HG02885 (cell line): ENCODE measurements around the gene FBRSL1.

Experiments used
- ATAC-seq: cut with Tn5 transposase; IDR thresholded peaks from one replicate; pipeline ENCODE4 v1.9.1; 2021; ENCODE audit warnings: mild to moderate bottlenecking; ENCODE audit not compliant: unreplicated experiment, poor library complexity

The FBRSL1 gene

DNA sequence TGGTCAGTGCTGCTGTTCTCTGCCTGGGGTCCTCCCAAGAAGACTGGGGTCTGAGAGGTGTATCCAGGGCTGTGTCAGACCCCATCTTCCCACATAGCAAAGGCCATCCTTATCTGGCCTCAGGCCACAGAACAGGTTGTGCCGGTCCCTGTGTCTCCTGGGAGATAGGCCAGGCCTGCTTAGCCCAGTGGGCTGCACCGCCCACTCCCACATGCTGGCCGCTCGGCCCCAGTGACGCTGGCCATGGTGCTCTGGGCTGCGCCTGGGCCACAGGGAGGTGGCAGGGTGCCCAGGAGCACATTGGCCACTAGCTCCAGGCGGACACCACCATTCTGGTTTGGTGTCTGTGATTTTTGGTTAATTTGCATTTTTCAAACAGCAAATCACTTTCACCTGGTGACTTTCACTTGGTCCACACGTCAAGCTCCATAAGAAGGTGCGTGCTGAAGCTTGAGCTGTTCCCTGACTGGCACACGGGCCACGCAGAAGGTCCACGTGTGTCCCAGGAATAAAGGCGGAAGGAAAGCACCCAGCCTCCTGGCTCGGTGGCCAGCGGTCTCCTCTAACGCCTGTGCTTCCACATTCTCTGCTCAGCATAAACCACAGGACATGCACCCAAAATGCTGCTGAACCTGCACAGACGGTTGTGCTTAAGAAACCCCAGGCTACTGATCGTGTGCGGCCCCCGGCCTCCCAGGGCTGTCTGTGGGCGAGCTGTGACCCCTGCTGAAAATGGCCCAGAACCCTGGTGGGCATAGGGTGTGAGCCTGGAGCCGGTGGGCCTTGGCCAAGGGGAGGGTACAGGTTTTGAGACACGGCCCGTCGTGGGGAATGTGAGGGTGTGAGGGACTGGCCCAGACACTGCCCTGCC, 4.6 kb downstream of the FBRSL1 start:
- ATAC-seq = no peak

DNA sequence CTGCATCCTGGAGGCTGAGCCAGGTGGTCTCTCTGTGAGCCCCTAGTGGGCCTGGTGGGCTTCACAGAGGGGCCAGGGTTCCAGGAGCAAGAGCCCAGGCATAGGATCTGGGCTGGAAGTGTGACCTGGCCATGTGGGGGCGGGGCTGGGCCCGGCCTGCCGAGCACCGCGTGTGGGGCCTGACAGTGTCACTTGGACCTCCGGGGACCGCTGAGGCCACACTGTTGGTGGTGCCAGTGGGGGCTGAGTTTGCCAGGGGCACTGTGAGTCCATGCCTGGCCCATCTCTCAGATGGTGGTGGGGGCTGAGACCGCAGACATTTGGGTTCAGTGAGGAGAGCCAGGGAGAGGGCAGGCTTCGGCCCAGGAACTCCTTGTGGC, 5.2 kb downstream of the FBRSL1 start:
- no peak for ATAC-seq

DNA sequence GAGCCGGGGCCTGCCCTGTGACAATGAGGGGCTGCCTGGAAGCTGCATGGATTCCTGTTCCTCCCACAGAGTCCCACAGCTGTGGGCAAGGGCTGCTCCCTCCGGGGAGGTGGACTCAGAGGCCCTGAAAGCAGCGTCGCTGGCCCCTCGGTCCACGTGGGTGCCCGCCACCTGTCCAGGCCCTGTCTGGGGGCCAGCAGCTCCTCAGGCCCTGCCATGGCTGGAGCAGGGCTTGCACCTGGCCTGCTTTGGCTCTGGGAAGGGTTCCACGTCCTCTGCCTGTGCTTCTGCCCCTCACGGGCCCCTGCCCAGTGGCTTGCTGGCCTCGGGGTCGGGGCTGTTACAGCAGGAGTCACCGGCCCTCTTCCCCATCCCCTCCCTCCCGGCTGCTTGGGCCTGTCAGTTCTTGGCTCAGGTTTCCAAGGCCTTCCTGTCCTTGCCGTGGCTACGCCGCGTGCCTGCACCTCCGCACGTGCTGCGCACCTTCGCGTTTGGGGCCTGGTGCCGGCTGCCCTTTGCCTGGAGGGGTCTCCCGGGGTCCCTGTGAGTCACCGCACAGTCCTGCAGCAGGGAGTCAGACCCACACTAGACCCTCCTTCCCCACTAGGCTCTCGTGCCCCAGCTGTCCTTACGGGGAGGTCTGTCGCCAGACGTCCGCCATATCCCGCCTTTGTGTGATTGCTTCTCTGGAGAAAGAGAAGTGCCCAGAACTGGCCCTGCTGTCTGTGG, 5.8 kb downstream of the FBRSL1 start:
- ATAC-seq = no peak

DNA sequence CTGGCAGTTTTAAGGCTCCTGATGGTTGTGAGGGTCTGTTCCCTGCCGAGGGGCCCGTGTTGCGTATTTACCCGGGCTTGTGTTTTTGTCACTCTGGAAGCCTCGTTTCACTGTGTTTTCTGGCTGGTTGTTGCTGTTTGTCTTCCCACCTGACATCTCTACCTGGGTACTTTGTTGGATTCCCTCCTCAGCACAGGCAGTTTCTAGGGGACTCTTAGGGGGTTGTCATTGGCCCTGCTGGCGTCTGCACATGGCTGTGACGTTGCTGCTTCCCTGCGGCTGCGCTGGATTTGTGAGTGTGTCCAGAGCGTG, 6.4 kb downstream of the FBRSL1 start:
- no peak for ATAC-seq

DNA sequence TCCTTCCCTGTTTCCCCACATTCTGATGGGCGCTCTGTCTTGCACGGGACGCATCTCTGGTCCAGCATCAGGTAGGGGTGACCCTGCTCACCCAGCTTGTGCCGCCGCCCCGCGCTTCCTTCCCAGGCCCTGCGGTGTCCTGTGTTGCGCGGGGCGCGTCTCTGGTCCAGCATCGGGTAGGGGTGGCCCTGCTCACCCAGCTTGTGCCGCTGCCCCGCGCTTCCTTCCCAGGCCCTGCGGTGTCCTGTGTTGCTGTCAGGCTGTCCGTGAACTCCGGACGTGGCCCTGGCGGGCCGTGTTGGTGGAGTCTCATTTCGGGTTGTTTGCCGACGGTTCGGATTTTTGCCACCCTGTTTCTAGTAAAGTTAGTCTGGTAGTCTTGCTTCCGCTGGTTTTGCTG, 6.8 kb downstream of the FBRSL1 start:
- no peak for ATAC-seq

DNA sequence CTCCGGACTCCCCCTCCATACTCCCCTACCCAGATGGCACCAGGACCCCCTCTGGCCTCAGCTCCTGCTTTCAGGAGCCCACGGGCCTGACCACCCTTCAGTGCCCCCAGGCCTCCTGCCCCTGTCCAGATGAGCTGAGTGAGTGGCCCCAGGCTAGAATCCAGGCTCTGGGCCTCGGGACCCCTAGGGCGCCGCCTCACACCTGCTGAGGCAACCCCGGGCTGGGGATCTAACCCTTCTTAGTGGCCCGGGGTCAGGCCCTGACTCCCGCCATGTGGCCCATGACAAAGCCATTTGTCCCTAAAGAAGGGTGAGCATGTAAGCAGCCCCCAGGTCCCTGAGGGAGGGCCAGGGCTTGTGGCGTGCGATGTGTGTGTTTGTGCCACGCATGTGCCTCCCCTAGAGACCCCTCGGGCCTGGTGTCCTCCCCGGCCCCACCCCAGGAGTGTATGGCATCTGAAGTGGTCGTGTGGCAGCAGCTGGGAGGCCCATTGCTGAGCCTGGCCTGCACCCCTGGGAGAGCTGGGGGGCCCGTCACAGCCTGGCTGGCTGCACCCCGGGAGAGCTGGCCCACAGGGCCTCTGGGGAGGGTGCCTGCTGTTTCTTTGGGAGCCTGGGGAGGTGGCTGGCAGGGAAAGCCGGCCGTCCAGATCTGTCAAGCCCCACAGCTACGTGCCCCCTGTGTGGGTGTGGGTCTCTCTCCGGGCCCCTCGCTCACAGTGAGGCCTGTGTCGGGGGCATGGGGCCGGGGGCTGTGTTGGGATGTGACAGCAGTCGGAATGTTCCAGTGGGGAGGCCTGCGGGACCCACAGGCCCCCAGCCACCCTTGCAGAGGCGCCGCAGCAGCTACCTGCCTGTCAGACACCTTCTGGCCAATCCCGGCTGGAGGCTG, 7.8 kb downstream of the FBRSL1 start:
- no peak for ATAC-seq

DNA sequence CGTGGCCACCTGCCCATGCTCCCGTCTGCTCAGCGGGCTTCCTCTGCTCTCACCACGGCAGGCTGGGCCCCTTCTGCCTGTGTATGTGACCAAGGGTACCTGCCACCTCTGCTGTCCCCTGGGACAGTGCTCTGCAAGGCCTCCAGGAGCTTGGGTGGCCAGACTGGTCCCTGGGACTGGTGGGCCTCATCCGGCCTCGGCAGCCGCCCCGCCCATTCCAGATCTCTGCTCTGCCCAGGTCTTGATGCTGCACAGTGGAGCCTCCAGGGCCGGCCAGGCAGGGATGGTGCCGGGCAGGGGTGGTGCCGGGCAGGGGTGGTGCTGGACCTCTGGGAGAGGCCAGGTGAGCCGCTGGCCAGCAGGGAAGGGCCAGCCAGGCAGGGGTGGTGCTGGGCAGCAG, 9.0 kb downstream of the FBRSL1 start:
- ATAC-seq = no peak

DNA sequence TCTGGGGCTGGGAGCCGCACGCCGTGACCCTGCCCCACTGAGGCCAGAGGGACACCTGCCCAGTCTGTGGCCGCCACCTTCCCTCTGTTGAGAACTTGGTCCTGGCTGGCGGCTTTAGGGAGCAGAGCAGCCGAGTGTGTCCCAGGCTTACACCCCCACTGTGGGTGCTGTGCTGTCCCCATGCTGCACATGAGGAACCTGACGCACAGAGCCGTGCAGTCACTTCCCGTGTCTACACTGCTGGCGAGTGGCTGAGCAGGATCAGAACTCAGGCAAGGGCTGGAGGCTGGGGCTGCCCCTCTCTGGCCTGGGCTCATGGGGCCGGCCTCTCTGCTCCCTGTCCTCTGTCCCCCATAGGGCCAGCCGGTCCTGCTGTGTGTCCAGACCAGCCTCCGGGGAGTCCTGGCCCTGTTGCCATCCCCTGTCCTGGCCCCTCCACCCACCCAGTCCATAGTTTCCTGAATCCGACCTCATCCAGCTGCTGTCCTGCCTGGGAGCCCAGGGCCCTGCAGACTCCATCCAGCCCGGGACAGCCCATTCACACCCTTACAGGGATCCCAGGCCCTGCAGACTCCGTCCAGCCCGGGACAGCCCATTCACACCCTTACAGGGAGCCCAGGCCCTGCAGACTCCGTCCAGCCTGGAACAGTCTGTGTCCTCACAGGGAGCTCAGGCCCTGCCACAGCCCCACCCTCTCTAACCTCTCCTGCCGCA, 10.3 kb downstream of the FBRSL1 start:
- no peak for ATAC-seq

DNA sequence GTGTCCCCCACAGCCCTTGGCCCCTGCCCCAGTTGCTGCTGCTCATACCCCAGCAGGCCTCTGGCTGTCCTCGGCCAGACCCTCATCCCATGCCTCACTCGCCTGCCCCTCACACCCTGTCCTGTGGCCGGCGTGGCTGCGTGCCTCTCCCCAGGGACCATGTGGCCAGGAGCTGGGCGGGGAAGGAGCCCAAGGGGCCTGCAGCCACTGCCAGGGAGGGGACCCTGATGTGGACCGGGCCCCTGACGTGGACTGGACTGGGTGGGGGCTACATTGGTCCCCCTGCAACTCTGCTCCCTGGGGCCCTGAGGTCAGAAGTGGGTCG, 10.9 kb downstream of the FBRSL1 start:
- no peak for ATAC-seq

DNA sequence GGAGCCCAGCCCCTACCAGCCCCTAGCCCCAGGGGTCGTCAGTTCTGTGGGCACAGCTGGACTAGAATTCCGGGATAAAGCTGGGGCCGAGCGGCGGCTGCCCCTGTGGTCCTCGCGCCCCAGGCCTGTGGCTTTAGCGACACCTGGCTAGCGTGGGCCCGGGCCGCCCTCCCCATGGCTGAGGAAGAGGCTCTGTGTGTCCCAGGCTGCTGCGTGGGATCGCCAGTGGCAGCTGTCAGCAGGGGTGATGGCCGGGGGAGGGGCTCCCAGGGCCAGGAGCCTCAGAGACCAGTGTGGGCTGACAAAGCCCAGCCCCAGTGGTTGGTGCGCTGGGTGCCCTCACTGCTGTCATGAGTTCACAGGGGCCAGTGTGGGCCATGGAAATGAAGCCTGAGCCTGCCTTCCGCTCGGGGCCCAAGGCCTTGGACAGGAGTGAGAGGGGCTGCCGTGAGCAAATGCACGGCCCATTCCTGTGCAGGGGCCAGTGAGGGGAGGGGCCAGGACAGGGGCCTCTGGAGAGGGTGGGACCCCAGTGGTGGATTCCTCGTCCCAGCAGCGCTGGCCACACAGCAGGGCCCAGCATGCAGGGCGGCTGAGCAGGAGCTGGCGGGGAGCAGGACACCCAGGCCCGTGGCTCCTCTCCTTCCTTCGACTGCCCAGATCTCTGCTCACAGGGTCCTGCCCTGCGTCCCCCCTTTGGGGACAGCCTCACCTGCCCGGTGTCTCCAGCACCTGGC, 11.4 kb downstream of the FBRSL1 start:
- no peak for ATAC-seq

DNA sequence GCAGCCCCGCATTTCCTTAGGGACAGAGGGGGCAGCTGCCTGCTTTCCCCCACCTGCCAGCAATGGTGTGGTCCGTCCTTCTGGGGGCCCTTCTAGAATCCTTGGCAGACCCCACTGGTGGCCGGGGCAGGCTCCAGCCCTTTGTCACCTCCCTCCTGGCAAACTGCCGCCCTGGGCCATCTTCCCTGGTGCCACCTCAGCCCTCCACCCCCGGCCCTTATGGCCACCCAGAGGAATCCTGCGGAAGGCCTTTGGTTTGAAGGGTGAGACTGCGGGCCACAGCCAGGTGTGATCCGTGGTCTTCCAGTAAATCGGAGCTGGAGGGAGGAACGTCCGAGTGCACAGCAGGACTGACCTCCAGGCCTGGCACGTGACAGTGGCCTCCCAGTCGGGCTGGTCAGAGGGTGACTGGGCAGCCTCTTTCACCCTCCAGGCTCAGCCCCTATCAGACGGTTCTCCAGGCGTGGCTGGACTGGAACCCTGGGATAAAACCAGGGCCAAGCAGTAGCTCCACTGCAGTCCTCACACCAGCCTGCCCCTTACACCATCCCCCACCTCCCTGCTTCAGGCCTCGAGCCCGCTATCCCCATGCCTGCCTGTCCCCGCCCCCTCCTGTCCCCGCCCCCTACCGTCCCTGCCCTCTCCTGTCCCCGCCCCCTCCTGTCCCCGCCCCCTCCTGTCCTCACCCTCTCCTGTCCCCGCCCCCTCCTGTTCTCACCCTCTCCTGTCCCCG, 12.4 kb downstream of the FBRSL1 start:
- ATAC-seq = no peak

DNA sequence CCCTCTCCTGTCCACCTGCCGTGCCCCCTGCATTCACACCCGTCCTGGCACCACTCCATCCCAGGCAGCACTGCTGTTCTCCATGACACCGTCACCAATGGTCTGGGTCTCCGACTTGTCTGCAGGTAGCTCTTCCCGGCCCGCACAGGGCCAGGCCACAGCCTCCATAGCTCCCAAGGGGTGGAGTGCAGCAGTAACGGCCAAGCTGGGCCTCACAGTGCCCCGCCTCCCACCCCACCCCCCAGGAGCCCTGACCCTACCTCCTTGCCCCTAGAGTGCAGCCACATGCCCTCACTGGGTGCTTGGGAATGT, 12.9 kb downstream of the FBRSL1 start:
- ATAC-seq = no peak

DNA sequence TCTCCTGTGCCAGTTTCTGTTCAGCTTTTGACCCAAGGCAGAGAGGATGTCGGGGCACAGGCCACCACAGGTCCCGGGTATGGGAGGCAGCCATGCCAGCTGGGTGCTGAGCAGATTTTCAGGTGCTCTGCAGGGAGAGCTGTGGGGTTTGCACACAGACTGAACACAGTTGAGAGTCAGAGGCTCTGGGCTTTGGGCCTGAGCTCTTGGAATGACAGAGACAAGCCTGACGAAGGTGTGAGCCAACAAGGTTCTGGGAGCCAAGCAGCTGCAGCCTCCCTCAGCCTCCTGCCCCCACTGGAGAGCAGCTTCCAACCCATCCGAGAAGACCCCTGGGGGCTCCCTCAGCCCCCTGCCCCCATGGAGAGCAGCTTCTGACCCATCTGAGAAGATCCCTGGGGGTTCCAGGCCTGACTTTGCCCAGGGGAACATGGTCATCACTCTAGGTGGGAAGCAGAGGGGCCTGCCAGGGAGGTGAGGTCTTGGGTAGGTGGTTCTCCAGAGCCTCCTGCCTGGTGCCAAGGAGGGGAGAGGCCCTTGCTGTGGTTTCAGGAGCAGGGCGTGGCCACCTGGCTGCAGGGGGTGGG, 13.8 kb downstream of the FBRSL1 start:
- no peak for ATAC-seq

DNA sequence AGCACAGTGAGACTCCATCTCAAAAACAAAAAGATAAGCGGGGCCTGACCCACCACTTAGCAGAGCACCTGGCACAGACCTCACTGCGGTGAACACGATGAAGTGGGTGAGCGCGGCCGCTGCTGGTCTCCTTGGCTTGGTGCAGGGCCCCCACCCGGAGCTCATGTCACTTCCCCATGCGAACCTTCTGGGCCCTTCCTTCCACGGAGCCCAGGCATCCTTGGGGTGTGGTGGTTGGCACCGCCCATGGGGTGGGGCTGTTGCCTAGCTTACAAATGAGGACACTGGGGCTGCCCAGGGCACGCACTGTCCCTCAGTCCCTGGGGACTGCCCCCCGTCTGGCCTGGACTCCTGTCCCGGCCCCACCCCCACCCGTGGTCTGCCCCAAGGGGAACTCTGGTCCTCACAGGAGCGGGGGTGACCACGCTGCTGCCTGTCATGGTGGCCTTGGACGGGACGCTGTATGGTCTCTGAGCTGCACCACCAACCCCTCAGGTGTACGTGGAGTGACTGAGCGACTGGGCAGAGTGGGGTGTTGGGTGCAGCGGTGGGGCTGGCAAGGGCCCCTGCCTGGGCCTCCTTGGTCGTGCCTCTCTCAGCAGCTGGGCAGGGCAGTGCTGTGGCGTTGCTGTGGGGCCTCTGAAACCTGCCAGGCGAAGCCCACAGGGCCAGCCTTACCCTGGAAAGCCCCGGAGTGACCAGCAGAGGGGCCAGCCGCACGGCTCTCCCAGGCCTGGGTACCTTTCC, 15.3 kb downstream of the FBRSL1 start:
- ATAC-seq = no peak

DNA sequence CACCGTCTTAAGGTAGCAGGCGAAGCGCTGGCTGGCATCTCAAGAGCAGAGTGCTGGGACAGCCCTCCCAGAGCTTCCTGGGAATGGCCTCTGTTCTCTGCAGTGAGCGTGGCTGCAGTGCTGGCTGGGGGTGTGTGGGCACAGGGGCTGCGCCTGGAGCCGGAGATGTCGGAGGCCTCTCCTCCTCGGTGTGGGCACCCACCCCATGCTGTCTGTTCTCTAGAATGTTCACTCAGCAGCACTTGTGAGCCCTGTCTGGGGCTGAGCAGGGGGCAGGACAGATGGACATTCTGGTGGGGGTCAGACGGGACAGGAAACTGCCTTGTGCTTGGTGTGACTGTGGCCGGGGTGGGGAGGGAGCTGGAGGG, 15.9 kb downstream of the FBRSL1 start:
- ATAC-seq = no peak

DNA sequence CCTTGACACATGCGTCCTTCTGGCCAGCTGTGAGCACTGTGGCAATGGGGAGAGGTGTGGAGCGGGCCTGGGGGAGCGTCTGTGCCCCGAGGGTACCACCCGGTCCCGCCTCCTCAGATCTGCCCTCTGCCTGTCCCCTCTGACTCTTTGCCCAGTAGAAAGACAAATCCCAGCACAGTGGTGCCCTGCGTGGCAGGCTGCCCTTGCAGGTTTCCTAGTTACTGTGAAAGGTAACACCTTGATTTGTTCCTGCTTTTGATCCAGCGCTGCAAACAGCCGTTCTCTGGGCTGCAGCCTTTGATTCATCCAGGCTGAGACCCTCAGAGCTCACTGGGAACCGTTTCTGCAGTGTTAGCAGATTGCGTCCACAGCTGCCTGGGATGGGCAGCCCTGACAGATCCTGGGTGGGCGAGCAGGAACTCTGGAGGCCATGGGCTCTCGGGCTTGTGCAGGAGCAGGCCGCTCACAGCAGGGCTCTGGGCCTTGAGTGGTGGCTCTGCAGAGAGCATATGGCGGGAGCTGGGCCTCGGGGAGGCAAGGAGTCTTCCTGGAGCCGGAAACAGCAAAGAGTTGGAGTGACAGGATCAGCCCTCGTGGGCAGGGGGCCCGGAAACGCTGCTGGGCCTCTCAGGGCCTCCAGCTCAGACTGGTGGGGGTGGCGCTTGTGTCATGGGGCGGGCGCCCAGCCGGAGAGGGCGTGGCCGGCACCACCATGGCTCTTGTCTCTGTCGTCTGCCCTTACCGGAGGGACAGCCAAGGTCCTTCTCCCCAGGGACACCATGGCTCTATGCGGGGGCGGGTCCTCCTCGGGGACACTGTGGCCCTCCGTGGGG, 16.6 kb downstream of the FBRSL1 start:
- peak; percentile 62 for ATAC-seq

DNA sequence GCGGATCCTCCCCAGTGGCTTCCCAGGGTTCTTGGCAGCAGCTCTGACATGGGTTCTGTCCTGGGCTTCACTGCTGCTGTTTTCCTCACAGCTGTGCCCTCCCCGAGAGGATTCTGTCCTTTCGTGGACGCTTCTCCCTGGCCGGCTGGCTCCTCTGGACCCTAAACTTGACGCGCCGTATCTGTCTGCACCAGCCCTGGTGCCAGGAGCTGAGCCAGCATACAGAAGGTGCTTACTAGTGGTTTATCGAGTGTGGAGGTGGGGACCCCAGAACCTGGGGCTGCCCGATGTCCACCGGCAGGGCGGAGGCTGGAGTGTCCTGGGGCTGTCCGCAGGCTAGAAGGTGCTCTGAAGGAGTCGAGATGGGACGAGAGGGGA, 17.2 kb downstream of the FBRSL1 start:
- ATAC-seq = no peak
